ENCODE measurements around the gene PDE4D. TPM values are rescaled to one million over a fixed set of nuclear protein-coding genes. Genes with fewer than 3 reads are reported as not detected.

The PDE4D gene
- total RNA-seq, 4 donors from 2014 or later: 15.9 to 66.3 (median 48.7) TPM

- no peak for DNase-seq (ENCODE audit: low spot score in 2 of 2)
- 73 to 91% methylated on average over 1 of the region's 1 CpG for WGBS, 2 donors
- Histone ChIP-seq H3K36me3 (no peaks in the 10 kb centered on the region), H3K27ac (no peak overlapping the region), H3K27me3 (no peaks in the 10 kb centered on the region), H3K4me3 (no peak overlapping the region), H3K9me3 (no peaks in the 10 kb centered on the region), H3K4me1 (peaks cover 0 to 15% (median 0%) of the 10 kb centered on the region in 4 donors)
- TF ChIP-seq CTCF (IDR thresholded peaks at IDR 0.05): no peak
- TF ChIP-seq EP300 (IDR thresholded peaks at IDR 0.05): no peak
- no peak for TF ChIP-seq POLR2A (IDR thresholded peaks at IDR 0.05)
These were observed 652.4 kb downstream of the PDE4D start for GRCh38 chr5:59241119-59241518.

- Histone ChIP-seq H3K27me3 (no peaks in the 10 kb centered on the region), H3K9me3 (no peaks in the 10 kb centered on the region), H3K4me3 (no peak overlapping the region), H3K27ac (no peak overlapping the region), H3K4me1 (peaks cover 0 to 7% (median 0%) of the 10 kb centered on the region in 4 donors), H3K36me3 (no peaks in the 10 kb centered on the region)
- TF ChIP-seq CTCF (IDR thresholded peaks at IDR 0.05): no peak
- no peak for TF ChIP-seq POLR2A (IDR thresholded peaks at IDR 0.05)
- TF ChIP-seq EP300 (IDR thresholded peaks at IDR 0.05): no peak
- WGBS, 2 donors: 87 to 92% methylated on average over 3 of the region's 3 CpGs
- DNase-seq (ENCODE audit: low spot score in 2 of 2): no peak
These were observed 655.2 kb downstream of the PDE4D start for GRCh38 chr5:59238126-59238902.

- Histone ChIP-seq H3K9me3 (no peaks in the 10 kb centered on the region), H3K27ac (no peak overlapping the region), H3K4me1 (peaks cover 0 to 7% (median 0%) of the 10 kb centered on the region in 4 donors), H3K4me3 (no peak overlapping the region), H3K27me3 (no peaks in the 10 kb centered on the region), H3K36me3 (no peaks in the 10 kb centered on the region)
- no peak for DNase-seq (ENCODE audit: low spot score in 2 of 2)
- TF ChIP-seq POLR2A (IDR thresholded peaks at IDR 0.05) (no peak), CTCF (IDR thresholded peaks at IDR 0.05) (no peak), EP300 (IDR thresholded peaks at IDR 0.05) (no peak)
These were observed 656.5 kb downstream of the PDE4D start for GRCh38 chr5:59236986-59237385.

GRCh38 chr5:59236448-59236847 is 657.1 kb downstream of the PDE4D start:
- Histone ChIP-seq H3K36me3 (no peaks in the 10 kb centered on the region), H3K4me1 (peaks cover 0 to 4% (median 0%) of the 10 kb centered on the region in 4 donors)
- WGBS, 2 donors: 92 to 94% methylated on average over 7 of the region's 7 CpGs

More at GRCh38 chr5:59236448-59236847, 657.1 kb downstream of the PDE4D start:
- no peak for DNase-seq (ENCODE audit: low spot score in 2 of 2)
- Histone ChIP-seq H3K27ac (no peak overlapping the region), H3K4me3 (no peak overlapping the region), H3K27me3 (no peaks in the 10 kb centered on the region), H3K9me3 (no peaks in the 10 kb centered on the region)
- TF ChIP-seq CTCF (IDR thresholded peaks at IDR 0.05): no peak
- no peak for TF ChIP-seq EP300 (IDR thresholded peaks at IDR 0.05)
- TF ChIP-seq POLR2A (IDR thresholded peaks at IDR 0.05): no peak

All from tibial nerve (tissue), 4 donors.